PC-9 (cell line): ENCODE results near the gene FAM131A.

Experiments
- CTCF ChIP-seq: fragments of 200-600 bp; sonication (generic); conservative IDR thresholded peaks from 2 replicates; pipeline ENCODE4 v1.6.1; 2017; ENCODE audit warnings: mixed run types, antibody characterized with exemption, mild to moderate bottlenecking, moderate library complexity
- EZH2 ChIP-seq: fragments of 200-600 bp; sonication (generic); IDR thresholded peaks from 2 replicates; pipeline ENCODE4 v1.8.0; 2017; ENCODE audit warnings: antibody characterized with exemption, low read depth

GRCh38 chr3:184352897-184353545 is 15.6 kb downstream of the FAM131A start:
- no peak for TF ChIP-seq EZH2
- no peak for TF ChIP-seq CTCF
